Muscle of arm (tissue), 12 donors: ENCODE measurements around the gene RRP15. TPM values are rescaled to one million over a fixed set of nuclear protein-coding genes. Genes with fewer than 3 reads are reported as not detected.

Source experiments
- DNase-seq: peaks from one replicate; pipeline ENCODE4 v3.0.0-alpha.2; 2013
- polyA plus RNA-seq, 12 donors: library from polyadenylated mRNA; unstranded; fragments of 120-200 nt; gene quantifications; one replicate each; pipeline ENCODE4 v1.2.1, GENCODE V29; 2013; ENCODE audit not compliant: insufficient read length in 12 of 12

RRP15 gene
- polyA plus RNA-seq, 12 donors: 9.4 to 22.1 (median 19.4) TPM; not detected in 1

GRCh38 chr1:218383051-218383450, 98.0 kb downstream of the RRP15 start:
- no peak for DNase-seq

- DNase-seq: no peak
Observed at GRCh38 chr1:218383681-218384080, 98.6 kb downstream of the RRP15 start.

- no peak for DNase-seq
Observed at GRCh38 chr1:218384581-218384993, 99.5 kb downstream of the RRP15 start.

Other genes with a start within 250 kb of the RRP15 start
- 10 to 100 TPM in 11 of 12 donors, not detected in 1; 39.4 to 88.9 (median 60.5) TPM for gene TGFB2, start 60.0 kb downstream of the RRP15 start, polyA plus RNA-seq